HG03460 (cell line): Measurements from ENCODE around the gene PLD3.
"Not testable (repeated sequence)": the region's sequence is repeated elsewhere in the genome, so short reads cannot be mapped to it uniquely, and the experiment has no call there.

Experiments
- ATAC-seq: cut with Tn5 transposase; IDR thresholded peaks from one replicate; pipeline ENCODE4 v1.9.1; 2021; ENCODE audit not compliant: unreplicated experiment

PLD3 gene

DNA sequence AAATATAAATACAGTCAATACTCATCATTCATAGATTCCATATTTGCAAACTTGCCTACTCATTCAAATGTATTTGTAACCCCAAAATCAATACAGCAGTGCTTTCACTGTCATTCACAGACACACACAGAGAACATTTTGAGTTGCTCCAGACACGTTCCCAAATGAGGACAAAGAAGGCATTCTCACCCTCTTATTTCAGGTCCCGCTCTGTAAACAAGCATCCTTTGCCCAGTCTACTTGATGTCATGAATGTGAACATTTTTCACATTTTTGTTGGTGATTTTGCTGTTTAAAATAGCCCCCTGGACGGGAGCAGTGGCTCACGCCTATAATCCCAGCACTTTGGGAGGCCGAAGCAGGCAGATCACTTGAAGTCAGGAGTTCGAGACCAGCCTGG, 15.8 kb upstream of the PLD3 start:
- no peak for ATAC-seq

GRCh38 chr19:40333083-40333482, 15.4 kb upstream of the PLD3 start:
- ATAC-seq = not testable (repeated sequence)

DNA sequence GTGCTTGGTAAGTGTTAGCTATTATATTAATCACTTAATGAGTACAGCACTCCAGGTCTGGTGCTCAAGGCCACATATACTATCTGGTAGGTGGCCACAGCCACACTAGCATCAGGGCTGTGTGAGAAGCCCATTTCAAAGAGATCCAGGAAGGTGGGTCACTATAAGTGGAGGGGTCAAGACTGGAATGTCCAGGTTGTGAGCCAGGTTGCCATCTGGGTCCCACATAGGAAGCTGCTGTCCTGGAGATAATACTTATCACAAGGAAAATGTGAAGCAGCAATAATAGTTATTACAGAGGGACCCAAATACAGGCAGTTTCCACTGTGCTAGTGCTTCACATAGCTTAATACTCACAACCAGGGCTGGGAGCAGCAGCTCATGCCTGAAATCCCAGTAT, 13.4 kb upstream of the PLD3 start:
- ATAC-seq = no peak

DNA sequence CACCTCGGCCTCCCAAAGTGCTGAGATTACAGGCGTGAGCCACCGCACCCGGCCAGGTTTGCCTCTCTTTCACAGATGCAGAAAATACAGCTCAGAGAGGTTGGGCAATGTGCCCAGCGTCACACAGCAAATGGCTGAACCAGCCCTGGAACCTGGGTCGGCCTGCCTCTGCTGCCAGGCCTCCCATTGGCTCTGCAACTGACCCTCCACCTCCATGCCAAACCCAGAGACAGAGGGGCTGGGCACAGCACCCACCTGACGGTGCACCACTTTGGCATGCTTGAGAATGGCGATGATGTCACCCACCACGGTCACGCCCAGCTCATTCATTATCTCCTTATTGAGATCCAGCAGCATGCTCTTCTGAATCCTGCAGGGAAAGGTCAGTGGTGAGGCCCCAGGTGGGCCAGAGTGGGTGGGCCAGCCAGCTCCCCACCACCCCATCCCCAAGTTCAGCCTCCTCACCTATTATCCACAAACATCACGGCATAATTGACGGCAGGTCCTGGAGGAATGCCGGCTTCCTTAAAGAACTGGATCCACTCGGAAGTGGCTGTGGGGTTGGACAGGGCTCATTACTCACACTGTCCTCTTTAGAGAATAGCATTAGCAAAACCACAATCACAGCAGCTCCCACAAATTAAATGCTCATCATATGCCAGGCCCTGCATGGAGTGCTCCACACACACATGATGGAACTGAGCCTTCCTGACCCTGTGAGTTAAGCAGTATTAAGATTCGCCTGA, 12.5 kb upstream of the PLD3 start:
- ATAC-seq = no peak

- ATAC-seq = no peak
Observed at GRCh38 chr19:40336601-40336900, 11.9 kb upstream of the PLD3 start.

GRCh38 chr19:40337107-40337506, 11.4 kb upstream of the PLD3 start:
- no peak for ATAC-seq

DNA sequence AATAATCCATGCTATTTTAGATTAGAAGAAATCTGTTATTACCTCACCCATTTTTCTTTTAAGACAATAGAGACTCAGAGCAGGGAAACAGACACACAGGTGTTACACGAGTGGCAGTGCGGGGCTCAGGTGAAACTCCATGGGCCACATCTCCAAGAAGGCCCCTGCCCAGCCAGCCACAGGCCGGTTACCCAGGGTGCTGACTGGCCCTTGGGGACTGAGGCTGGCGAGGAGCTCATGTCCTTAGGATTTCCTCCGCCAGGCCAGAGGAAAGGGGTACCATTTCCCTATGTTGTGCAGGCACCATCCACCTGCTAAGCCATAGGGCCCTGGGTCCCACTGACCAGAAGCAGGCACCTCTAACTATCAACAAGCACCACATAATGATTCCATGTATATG, 10.9 kb upstream of the PLD3 start:
- no peak for ATAC-seq

GRCh38 chr19:40339018-40339728, 9.3 kb upstream of the PLD3 start:
- no peak for ATAC-seq

DNA sequence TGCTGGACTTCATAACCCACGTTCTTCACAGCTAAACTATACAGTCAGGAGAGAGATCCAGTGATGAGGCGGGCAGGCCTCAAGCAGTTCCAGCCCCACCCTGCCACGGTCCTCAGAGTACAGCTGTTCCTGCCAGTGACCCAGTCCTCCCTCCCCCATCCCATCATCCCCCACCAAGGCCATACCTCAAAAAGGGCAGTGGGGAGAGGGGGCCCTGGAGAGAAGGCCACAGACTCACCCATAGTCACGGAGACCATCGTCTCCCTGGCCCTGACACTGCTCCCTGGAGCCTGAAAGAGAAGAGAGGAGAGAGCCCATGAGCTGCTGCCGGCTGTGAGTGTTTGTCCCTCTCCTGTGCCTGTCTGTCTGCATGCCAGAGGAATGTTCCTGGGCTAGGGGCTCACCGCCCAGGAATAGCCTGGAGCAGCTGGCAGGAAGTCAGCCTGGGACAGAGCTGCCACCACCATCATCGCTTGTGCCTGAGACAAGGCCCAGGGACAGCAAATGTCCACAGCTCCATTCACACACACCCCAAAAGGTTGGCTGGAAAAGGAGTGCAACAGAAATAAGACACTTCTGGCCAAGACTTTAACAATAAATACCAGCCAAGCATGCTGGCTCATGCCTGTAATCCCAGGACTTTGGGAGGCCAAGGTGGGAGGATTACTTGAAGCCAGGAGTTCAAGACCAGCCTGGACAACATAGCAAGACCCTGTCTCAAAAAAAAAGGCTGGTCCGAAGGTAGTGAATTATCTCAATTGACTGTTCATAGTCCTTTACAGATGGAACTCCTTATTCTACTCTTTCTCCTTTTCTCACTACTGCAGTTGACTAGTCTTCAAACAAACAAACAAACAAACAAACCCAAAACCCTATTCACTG, 6.7 kb upstream of the PLD3 start:
- ATAC-seq = no peak

- ATAC-seq = no peak
Observed at GRCh38 chr19:40342644-40343311, 5.7 kb upstream of the PLD3 start.

DNA sequence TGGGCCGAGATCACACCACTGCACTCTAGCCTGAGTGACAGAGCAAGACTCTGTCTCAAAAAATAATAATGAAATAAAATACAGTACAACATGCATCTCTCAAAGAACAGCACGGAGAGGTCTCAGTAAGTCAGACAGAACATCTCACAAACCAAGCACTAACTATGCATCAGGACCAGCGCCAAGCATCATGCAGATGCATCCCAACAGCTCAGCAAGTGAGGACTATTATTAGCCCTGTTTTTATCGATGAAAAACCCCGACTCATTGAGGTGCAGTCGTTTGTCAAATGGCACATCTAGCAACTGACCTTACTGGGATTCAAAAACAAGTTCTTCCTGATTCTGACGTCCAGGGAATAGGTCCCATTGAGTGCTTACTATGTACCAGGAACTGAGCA, 4.1 kb upstream of the PLD3 start:
- no peak for ATAC-seq

GRCh38 chr19:40348961-40349507, 539 bp downstream of the PLD3 start:
- ATAC-seq = no peak

DNA sequence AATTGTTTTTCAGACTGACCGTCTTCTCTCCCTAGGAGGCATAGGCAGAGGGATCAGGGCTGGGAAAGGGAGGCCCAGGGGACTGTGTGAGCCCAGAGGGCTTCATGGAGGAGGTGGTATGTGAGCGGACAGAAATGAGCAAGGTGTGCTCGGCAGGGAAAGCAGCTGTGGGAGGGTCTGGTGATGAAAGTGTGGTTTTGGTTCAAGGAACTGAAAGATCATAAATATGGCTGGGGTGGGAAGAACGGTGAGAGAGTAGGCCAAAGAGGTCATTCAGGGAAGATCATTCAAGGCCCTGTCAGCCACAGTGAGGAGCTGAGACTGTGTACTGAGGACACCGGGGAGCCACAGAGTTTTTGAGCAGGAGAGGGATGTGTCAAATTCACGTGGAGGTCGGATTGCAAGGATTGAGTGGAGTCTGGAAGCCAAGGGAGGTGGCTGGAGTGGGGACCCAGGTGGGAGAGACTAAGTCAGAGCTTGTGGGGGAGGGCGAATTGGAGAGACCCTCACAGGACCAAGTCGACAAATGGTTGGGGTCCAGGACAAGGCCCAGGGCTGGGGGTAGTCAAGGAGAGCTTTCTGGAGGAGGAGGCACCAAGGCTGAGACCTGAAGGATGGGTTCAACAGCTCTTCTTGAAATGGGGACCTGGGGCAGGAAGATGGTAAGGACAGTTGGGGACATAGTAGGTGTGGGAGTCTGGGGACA, 7.6 kb downstream of the PLD3 start:
- ATAC-seq = no peak

- ATAC-seq = no peak
Observed at GRCh38 chr19:40356681-40357595, 8.4 kb downstream of the PLD3 start.

- ATAC-seq = no peak
Observed at GRCh38 chr19:40357640-40358039, 9.1 kb downstream of the PLD3 start.

- ATAC-seq = no peak
Observed at GRCh38 chr19:40358773-40359172, 10.3 kb downstream of the PLD3 start.

DNA sequence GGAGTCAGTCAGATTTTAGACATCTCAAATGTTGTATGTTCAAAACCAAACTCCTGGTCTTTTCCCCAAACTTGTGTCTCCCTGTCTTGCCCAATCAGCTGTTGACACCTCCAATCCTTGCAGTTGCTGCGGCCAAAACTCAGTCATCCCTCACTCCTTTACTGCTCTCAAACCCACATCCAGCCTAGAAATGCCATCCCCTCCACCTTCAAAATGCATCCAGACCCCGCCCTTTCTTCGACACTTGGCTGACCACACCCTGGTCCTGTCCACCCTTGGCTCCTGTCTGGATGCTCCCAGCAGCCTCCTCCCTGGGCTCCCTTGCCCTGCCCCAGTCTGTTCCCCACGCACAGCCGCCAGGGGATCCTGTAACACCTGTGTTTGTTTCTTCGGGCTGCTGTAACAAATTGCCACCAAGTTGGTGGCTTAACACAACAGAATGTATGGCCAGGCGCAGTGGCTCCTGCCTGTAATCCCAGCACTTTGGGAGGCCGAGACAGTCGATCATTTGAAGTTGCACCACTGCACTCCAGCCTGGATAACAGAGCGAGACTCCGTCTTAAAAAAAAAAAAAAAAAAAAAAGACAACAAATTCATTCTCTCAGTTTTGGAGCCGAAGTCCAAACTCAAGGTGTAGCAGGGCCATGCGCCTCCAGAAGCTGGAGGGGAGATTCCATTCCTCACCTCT, 11.7 kb downstream of the PLD3 start:
- no peak for ATAC-seq

GRCh38 chr19:40360708-40361241, 12.3 kb downstream of the PLD3 start:
- no peak for ATAC-seq

GRCh38 chr19:40362160-40362559, 13.7 kb downstream of the PLD3 start:
- no peak for ATAC-seq
